B cell (primary cell): ENCODE results near the gene RAPGEF1. TPM values are rescaled to one million over a fixed set of nuclear protein-coding genes. Genes with fewer than 3 reads are reported as not detected.

Experiments used
- ATAC-seq: fragments of 200-7000 bp; cut with Tn5 transposase; one replicate; pipeline ENCODE4 v1.10.0; 2021; ENCODE audit warnings: low read depth, mild to moderate bottlenecking, moderate number of reproducible peaks, moderate library complexity
- CTCF ChIA-PET: fragments of 350-600 bp; sonication (Branson Sonifier 250); formaldehyde crosslinking; loops from one replicate; lab custom pipeline; 2021; ENCODE audit warnings: antibody characterized with exemption, inconsistent platforms; lab: Charles Lee
- POLR2A ChIA-PET: fragments of 350-600 bp; sonication (Branson Sonifier 250); formaldehyde crosslinking; loops from one replicate; lab custom pipeline; 2021; ENCODE audit warnings: antibody characterized with exemption; lab: Charles Lee
- DNase-seq: peaks from one replicate; pipeline ENCODE4 v3.0.0; 2013
- H2AFZ ChIP-seq: 2 replicates; pipeline ENCODE4 v1.6.1; 2012; ENCODE audit warnings: mild to moderate bottlenecking, low read depth, low read length; ENCODE audit not compliant: insufficient read depth, poor library complexity, severe bottlenecking
- H3K27ac ChIP-seq, 2 donors: 1 replicate in 1 of 2; 2 replicates in 1 of 2; pipeline ENCODE4 v1.5.1; 2012 to 2013; ENCODE audit warnings: low read length in 2 of 2, mild to moderate bottlenecking in 2 of 2, moderate library complexity in 1 of 2
- H3K27me3 ChIP-seq, 4 experiments: fragments of 200-600 bp in 1 of 4; sonication (generic) in 1 of 4; replicated peaks in 1 of 4; 1 replicate in 2 of 4; 2 replicates in 2 of 4; pipeline versions ENCODE4 v1.6.1 to v1.7.0; 2013 to 2016; ENCODE audit warnings: low read length in 3 of 4, mild to moderate bottlenecking in 2 of 4, mixed read lengths in 1 of 4, moderate library complexity in 1 of 4; ENCODE audit not compliant: insufficient read depth in 4 of 4, control insufficient read depth in 3 of 4; ENCODE audit errors: control extremely low read depth in 1 of 4
- H3K36me3 ChIP-seq, 2 experiments: replicated peaks in 1 of 2; 1 replicate in 1 of 2; 2 replicates in 1 of 2; pipeline versions ENCODE4 v1.6.1 to v1.7.1; 2013; ENCODE audit warnings: low read length in 1 of 2; ENCODE audit not compliant: insufficient read depth in 2 of 2, control insufficient read depth in 1 of 2; ENCODE audit errors: control extremely low read depth in 1 of 2, extremely low read depth in 1 of 2
- H3K4me1 ChIP-seq, 2 donors: fragments of 200-600 bp in 1 of 2; sonication (generic) in 1 of 2; 1 replicate in 1 of 2; 2 replicates in 1 of 2; pipeline versions ENCODE4 v1.5.1 to v1.6.1; 2013 to 2017; ENCODE audit warnings: low read length in 2 of 2; ENCODE audit not compliant: control insufficient read depth in 2 of 2, insufficient read depth in 2 of 2
- H3K4me2 ChIP-seq: replicated peaks from 2 replicates; pipeline ENCODE3; 2012; ENCODE audit warnings: mild to moderate bottlenecking, low read depth, low read length; ENCODE audit not compliant: poor library complexity, severe bottlenecking
- H3K4me3 ChIP-seq, 5 experiments: fragments of 200-600 bp in 1 of 5; sonication (generic) in 1 of 5; 1 replicate in 3 of 5; 2 replicates in 2 of 5; pipeline versions ENCODE4 v1.5.1 to v1.7.0; 2011 to 2016; ENCODE audit warnings: low read length in 4 of 5, mild to moderate bottlenecking in 4 of 5, low read depth in 2 of 5, control low read depth in 1 of 5, moderate library complexity in 1 of 5; ENCODE audit not compliant: insufficient read depth in 1 of 5; ENCODE audit errors: control extremely low read depth in 1 of 5, extremely low read depth in 1 of 5
- H3K79me2 ChIP-seq: fragments of 200-600 bp; sonication (generic); one replicate; pipeline ENCODE4 v1.6.0; 2016; ENCODE audit warnings: low read length; ENCODE audit not compliant: control insufficient read depth, insufficient read depth
- H3K9ac ChIP-seq: fragments of 200-600 bp; sonication (generic); 2 replicates; pipeline ENCODE4 v1.6.1; 2017; ENCODE audit warnings: mild to moderate bottlenecking, low read length, moderate library complexity
- H3K9me3 ChIP-seq, 3 donors: one replicate each; pipeline versions ENCODE4 v1.6.1 to v1.7.1; 2013; ENCODE audit warnings: low read length in 2 of 3; ENCODE audit not compliant: control insufficient read depth in 2 of 3, insufficient read depth in 1 of 3; ENCODE audit errors: control extremely low read depth in 1 of 3
- H4K20me1 ChIP-seq: 2 replicates; pipeline ENCODE4 v1.6.0; 2012; ENCODE audit warnings: mild to moderate bottlenecking, low read length; ENCODE audit not compliant: insufficient read depth, control insufficient read depth, poor library complexity, severe bottlenecking
- H3K27ac Mint-ChIP-seq: one replicate; pipeline ENCODE4 v1.8.0; 2021; ENCODE audit warnings: mixed read lengths
- H3K27me3 Mint-ChIP-seq: one replicate; pipeline ENCODE4 v1.8.0; 2021; ENCODE audit warnings: mixed read lengths
- H3K4me1 Mint-ChIP-seq: one replicate; pipeline ENCODE4 v1.8.0; 2021; ENCODE audit warnings: mixed read lengths
- H3K4me3 Mint-ChIP-seq: one replicate; pipeline ENCODE4 v1.8.0; 2021; ENCODE audit warnings: mixed read lengths
- H3K9me3 Mint-ChIP-seq: one replicate; pipeline ENCODE4 v1.8.0; 2022; ENCODE audit warnings: mixed read lengths; ENCODE audit not compliant: insufficient read depth
- EZH2 ChIP-seq: IDR thresholded peaks from 2 replicates; pipeline ENCODE4 v1.6.1; 2012; ENCODE audit warnings: borderline replicate concordance, low read depth, mild to moderate bottlenecking, moderate library complexity, low read length; ENCODE audit not compliant: insufficient read depth, poor library complexity, severe bottlenecking
- WGBS: methylation state at CpG from one replicate; pipeline ENCODE4 v1.1.5; 2013; ENCODE audit warnings: missing lambda C conversion rate; ENCODE audit not compliant: insufficient coverage; 5-methylcytosine and 5-hydroxymethylcytosine counted together
- intact Hi-C: fragments of 100-400 bp; cut with micrococcal nuclease; formaldehyde crosslinking; loops from one replicate; pipeline ENCODE4 v1.10.0; 2022
- polyA plus RNA-seq: library from polyadenylated mRNA; depleted of rRNA; stranded (reverse); fragments of >200 nt; gene quantifications from 2 replicates; pipeline ENCODE4 v1.2.3, GENCODE V29; 2012
- total RNA-seq, 2 donors: library from RNA; stranded (reverse); fragments of 120-200 nt in 1 of 2; gene quantifications; 1 replicate in 1 of 2; 2 replicates in 1 of 2; pipeline versions ENCODE4 v1.2.3 to v1.2.4, GENCODE V29; 2013 to 2022
- TF ChIP-seq, protein P1 (sequence below): fragments of 200-600 bp; IDR thresholded peaks from one replicate; pipeline ENCODE4 v1.8.0; 2022; ENCODE audit warnings: antibody characterized with exemption, mild to moderate bottlenecking

The RAPGEF1 gene
- total and polyA plus RNA-seq, 2 donors (not counting 1 experiment from before 2014, with no cell fraction given) = 134 to 447 TPM

DNA sequence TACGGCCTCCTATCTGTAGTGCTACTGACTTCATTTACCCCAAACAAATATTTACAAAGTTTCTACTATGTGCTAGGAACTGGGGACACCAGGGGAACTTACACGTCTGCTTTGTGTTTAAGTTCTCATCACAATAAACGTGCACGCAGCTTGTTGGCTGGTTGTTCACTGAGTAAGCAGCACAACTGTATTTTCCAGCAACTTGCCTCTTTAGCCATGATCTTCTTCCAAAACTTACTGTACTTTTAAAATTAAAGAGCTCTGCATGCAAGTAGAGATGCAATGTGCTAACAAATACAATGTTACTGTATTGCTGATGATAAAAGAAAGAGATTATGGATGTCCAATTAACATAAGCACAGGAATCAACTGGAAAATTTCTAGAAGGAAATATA lies 62.8 kb downstream of the RAPGEF1 start:
- ChIA-PET CTCF (interaction anchor here (0.9 to 10.1 kb wide), 19 partner anchors 8 to 65 kb away, joined by 3 to 146 read pairs (median 7); partner anchors contain the start of gene RAPGEF1), POLR2A (interaction anchor here (1.2 to 3.4 kb wide), 7 partner anchors 8 to 62 kb away, joined by 3 to 76 read pairs (median 12); partner anchors contain the start of gene RAPGEF1)
- Histone ChIP-seq H3K9ac (peak overlapping the region; percentile 64), H3K4me2 (peak overlapping the region; percentile 66), H3K36me3 (peaks cover 0 to 9% of the 10 kb centered on the region in 2 experiments), H3K27ac (peak overlapping the region; percentile 88 to 96), H3K4me3 (peak overlapping the region; percentile 5 to 67 (median 48)), H3K9me3 (no peaks in the 10 kb centered on the region), H3K27me3 (no peaks in the 10 kb centered on the region), H3K79me2 (peaks cover 87% of the 10 kb centered on the region), H3K4me1 (peaks cover 84 to 86% of the 10 kb centered on the region in 2 donors), H2AFZ (peak overlapping the region; percentile 1), H4K20me1 (no peaks in the 10 kb centered on the region)
- DNase-seq (no peak), ATAC-seq (no peak)
- 29% methylated on average over 4 of the region's 4 CpGs for WGBS
- Mint-ChIP-seq H3K27ac (peak overlapping the region; percentile 94), H3K9me3 (no peaks in the 10 kb centered on the region), H3K27me3 (no peaks in the 10 kb centered on the region), H3K4me1 (peaks cover 95% of the 10 kb centered on the region), H3K4me3 (peak overlapping the region; percentile 99)
- intact Hi-C loops = loop anchor here (1.0 to 5.0 kb wide), 2 partner anchors 9 to 45 kb away; no protein-coding TSS in a partner anchor
- no peak for TF ChIP-seq EZH2
- TF ChIP-seq, protein P1, sequence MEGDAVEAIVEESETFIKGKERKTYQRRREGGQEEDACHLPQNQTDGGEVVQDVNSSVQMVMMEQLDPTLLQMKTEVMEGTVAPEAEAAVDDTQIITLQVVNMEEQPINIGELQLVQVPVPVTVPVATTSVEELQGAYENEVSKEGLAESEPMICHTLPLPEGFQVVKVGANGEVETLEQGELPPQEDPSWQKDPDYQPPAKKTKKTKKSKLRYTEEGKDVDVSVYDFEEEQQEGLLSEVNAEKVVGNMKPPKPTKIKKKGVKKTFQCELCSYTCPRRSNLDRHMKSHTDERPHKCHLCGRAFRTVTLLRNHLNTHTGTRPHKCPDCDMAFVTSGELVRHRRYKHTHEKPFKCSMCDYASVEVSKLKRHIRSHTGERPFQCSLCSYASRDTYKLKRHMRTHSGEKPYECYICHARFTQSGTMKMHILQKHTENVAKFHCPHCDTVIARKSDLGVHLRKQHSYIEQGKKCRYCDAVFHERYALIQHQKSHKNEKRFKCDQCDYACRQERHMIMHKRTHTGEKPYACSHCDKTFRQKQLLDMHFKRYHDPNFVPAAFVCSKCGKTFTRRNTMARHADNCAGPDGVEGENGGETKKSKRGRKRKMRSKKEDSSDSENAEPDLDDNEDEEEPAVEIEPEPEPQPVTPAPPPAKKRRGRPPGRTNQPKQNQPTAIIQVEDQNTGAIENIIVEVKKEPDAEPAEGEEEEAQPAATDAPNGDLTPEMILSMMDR = no peak

DNA sequence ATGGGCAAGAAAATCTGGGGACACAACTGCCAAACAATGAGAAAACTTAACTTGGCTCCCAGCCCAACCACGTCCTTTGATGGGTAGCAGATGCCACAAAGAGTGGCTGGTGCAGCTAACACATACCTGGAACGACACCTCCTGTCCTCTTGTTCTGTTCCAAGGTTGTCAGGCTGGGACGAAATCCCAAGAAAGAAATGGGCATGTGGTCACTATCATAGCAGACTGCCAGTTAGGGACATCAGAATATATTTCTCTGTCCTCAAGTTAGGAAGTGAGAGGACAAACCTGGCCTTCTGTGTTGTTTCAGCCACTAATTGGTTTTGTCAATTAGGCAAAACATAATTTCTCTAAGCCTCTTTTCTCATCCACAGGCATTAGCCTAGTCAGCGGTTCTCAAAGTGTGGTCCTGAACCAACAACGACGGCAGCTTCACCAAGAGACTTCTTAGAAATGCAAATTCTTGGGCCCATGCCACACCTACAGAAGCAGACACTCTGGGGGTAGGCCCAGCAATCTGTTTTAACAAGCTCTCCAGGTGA lies 63.4 kb downstream of the RAPGEF1 start:
- peak overlapping the region; percentile 88 to 96 for H3K27ac ChIP-seq
- Mint-ChIP-seq H3K4me1 (peaks cover 95% of the 10 kb centered on the region), H3K27ac (peak overlapping the region; percentile 94), H3K27me3 (no peaks in the 10 kb centered on the region), H3K4me3 (peak overlapping the region; percentile 99), H3K9me3 (no peaks in the 10 kb centered on the region)
- no peaks in the 10 kb centered on the region for H4K20me1 ChIP-seq
- ChIA-PET POLR2A (interaction anchor here (1.2 to 3.4 kb wide), 6 partner anchors 8 to 63 kb away, joined by 3 to 76 read pairs (median 12); partner anchors contain the start of gene RAPGEF1), CTCF (interaction anchor here (0.9 to 10.1 kb wide), 9 partner anchors 11 to 62 kb away, joined by 3 to 146 read pairs (median 9); partner anchors contain the start of gene RAPGEF1)
- peaks cover 87 to 89% of the 10 kb centered on the region in 2 donors for H3K4me1 ChIP-seq
- WGBS = 21% methylated on average over 6 of the region's 6 CpGs
- H2AFZ ChIP-seq = peak overlapping the region; percentile 1
- H3K9me3 ChIP-seq = no peaks in the 10 kb centered on the region
- H3K4me3 ChIP-seq = peak overlapping the region in 4 of 5 experiments; percentile 40 to 67 (median 52)
- ATAC-seq = peak; percentile 9
- H3K79me2 ChIP-seq = peaks cover 87% of the 10 kb centered on the region
- DNase-seq = peak; percentile 62
- no peaks in the 10 kb centered on the region for H3K27me3 ChIP-seq
- peak overlapping the region; percentile 66 for H3K4me2 ChIP-seq
- intact Hi-C loops = loop anchor here (5.0 kb wide), 1 partner anchor 44 kb away; no protein-coding TSS in a partner anchor
- TF ChIP-seq, protein P1 = no peak
- TF ChIP-seq EZH2 = no peak
- H3K36me3 ChIP-seq = peaks cover 0 to 11% of the 10 kb centered on the region in 2 experiments
- H3K9ac ChIP-seq = peak overlapping the region; percentile 64
